Measurements from ENCODE around the gene MED16. TPM values are rescaled to one million over a fixed set of nuclear protein-coding genes. Genes with fewer than 3 reads are reported as not detected.

The MED16 gene
- total RNA-seq, 1 experiment from 2014 or later = 83.1 TPM

- H3K23me2 ChIP-seq (ENCODE audit: insufficient read length, low read depth, low read length, poor library complexity, severe bottlenecking) = no peaks in the 10 kb centered on the region
- H3K23ac ChIP-seq (ENCODE audit: insufficient read length, low read depth, low read length) = no peak overlapping the region
- H3K27ac ChIP-seq (ENCODE audit: insufficient read length, low read depth, low read length) = no peak overlapping the region
- H2BK12ac ChIP-seq (ENCODE audit: insufficient read length, low read depth, low read length) = no peak overlapping the region
- DNase-seq = no peak
- no peaks in the 10 kb centered on the region for H3K27me3 ChIP-seq (ENCODE audit: insufficient read depth, low read length)
- no peak overlapping the region for H3K18ac ChIP-seq (ENCODE audit: insufficient read length, low read depth, low read length)
- TF ChIP-seq, protein P1, sequence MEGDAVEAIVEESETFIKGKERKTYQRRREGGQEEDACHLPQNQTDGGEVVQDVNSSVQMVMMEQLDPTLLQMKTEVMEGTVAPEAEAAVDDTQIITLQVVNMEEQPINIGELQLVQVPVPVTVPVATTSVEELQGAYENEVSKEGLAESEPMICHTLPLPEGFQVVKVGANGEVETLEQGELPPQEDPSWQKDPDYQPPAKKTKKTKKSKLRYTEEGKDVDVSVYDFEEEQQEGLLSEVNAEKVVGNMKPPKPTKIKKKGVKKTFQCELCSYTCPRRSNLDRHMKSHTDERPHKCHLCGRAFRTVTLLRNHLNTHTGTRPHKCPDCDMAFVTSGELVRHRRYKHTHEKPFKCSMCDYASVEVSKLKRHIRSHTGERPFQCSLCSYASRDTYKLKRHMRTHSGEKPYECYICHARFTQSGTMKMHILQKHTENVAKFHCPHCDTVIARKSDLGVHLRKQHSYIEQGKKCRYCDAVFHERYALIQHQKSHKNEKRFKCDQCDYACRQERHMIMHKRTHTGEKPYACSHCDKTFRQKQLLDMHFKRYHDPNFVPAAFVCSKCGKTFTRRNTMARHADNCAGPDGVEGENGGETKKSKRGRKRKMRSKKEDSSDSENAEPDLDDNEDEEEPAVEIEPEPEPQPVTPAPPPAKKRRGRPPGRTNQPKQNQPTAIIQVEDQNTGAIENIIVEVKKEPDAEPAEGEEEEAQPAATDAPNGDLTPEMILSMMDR (conservative IDR thresholded peaks at IDR 0.05) = no peak
- H2BK15ac ChIP-seq (ENCODE audit: low read depth, low read length) = no peak overlapping the region
- no peak overlapping the region for H2BK5ac ChIP-seq (ENCODE audit: insufficient read length, low read length)
- peaks cover 0 to 29% of the 10 kb centered on the region in 2 experiments; a peak in 2 of 4 replicates for H3K4me1 Mint-ChIP-seq
- no CpG with 5 or more reads among the region's 14 CpGs for WGBS (ENCODE audit: extremely low coverage, insufficient read length, low lambda C conversion rate)
- H2AFZ ChIP-seq (ENCODE audit: low read length) = no peak overlapping the region
- H3K9me3 Mint-ChIP-seq = no peaks in the 10 kb centered on the region
- H4K91ac ChIP-seq (ENCODE audit: insufficient read length, low read depth, low read length) = no peak overlapping the region
- H3K36me3 Mint-ChIP-seq (ENCODE audit: insufficient read depth in 1 of 3, low read depth in 3 of 3) = peaks cover 2 to 19% (median 15%) of the 10 kb centered on the region in 3 experiments; a peak in 4 of 7 replicates
- no peak overlapping the region for H2AK5ac ChIP-seq (ENCODE audit: insufficient read length, low read length)
- no peak overlapping the region for H3K56ac ChIP-seq (ENCODE audit: insufficient read length, low read depth, low read length)
- no peak overlapping the region for H3K4me2 ChIP-seq (ENCODE audit: insufficient read depth, insufficient read length, low read length)
- H3K14ac ChIP-seq (ENCODE audit: insufficient read depth, low read length) = no peak overlapping the region
- H2BK120ac ChIP-seq (ENCODE audit: low read depth, low read length, poor library complexity, severe bottlenecking) = no peak overlapping the region
- no peak overlapping the region for H3K4ac ChIP-seq (ENCODE audit: low read depth, low read length)
- no peaks in the 10 kb centered on the region for H3K9me3 ChIP-seq (ENCODE audit: control insufficient read depth, low read depth, low read length)
- no peaks in the 10 kb centered on the region; the same call in 1 of the 2 replicates for H3K4me1 ChIP-seq (ENCODE audit: insufficient read depth, low read length)
- H4K5ac ChIP-seq (ENCODE audit: insufficient read length, low read depth, low read length) = no peak overlapping the region
- no peak overlapping the region for H3T11ph ChIP-seq (ENCODE audit: low read length)
- peaks cover 13% of the 10 kb centered on the region for H3K79me1 ChIP-seq (ENCODE audit: insufficient read depth, low read depth, low read length, poor library complexity, severe bottlenecking)
- H4K8ac ChIP-seq (replicated peaks; ENCODE audit: insufficient read length, low read depth, low read length) = no peak overlapping the region
- peaks cover 6% of the 10 kb centered on the region; the same call in 1 of the 2 replicates for H3K79me2 ChIP-seq (ENCODE audit: insufficient read depth, low read length)
- no peak overlapping the region for H3K4me3 Mint-ChIP-seq
- H2BK20ac ChIP-seq (ENCODE audit: low read depth, low read length, poor library complexity, severe bottlenecking) = no peak overlapping the region
- H3K27me3 Mint-ChIP-seq (ENCODE audit: low read depth) = no peaks in the 10 kb centered on the region; the same call in 1 of the 2 replicates
- no peak overlapping the region for H3K9ac ChIP-seq (ENCODE audit: extremely low read depth, insufficient read length, low read length)
- no peak overlapping the region for H3K27ac Mint-ChIP-seq
- H4K20me1 ChIP-seq (ENCODE audit: control insufficient read depth, insufficient read depth, insufficient read length) = no peaks in the 10 kb centered on the region
Measured at GRCh38 chr19:902446-903226, 9.6 kb upstream of the MED16 start.

Measured in H9 (cell line).